Measurements from ENCODE around the gene SELP.
"Not testable (repeated sequence)": the region's sequence is repeated elsewhere in the genome, so short reads cannot be mapped to it uniquely, and the experiment has no call there.

Gene SELP

GRCh38 chr1:169661066-169661465, 31.1 kb upstream of the SELP start:
- H3K36me3 ChIP-seq (replicated peaks in 1 of 2; ENCODE audit: control insufficient read depth in 2 of 2, insufficient read depth in 2 of 2, low read length in 2 of 2); H2AK5ac ChIP-seq (ENCODE audit: low read depth, low read length); H3K18ac ChIP-seq (ENCODE audit: low read length); H2BK120ac ChIP-seq (ENCODE audit: low read depth, low read length); H4K8ac ChIP-seq (ENCODE audit: low read depth, low read length); H3K4me3 ChIP-seq (ENCODE audit: low read length in 2 of 2); H3K4ac ChIP-seq (ENCODE audit: low read length); DNase-seq (ENCODE audit: low spot score); H2BK5ac ChIP-seq (ENCODE audit: low read length); H3K27me3 ChIP-seq (ENCODE audit: control insufficient read depth in 3 of 3, insufficient read depth in 3 of 3, low read depth in 1 of 3, low read length in 3 of 3); H2BK12ac ChIP-seq (ENCODE audit: low read length); H3K79me1 ChIP-seq (ENCODE audit: low read depth, low read length); H3K4me2 ChIP-seq (ENCODE audit: insufficient read depth, low read length, poor library complexity, severe bottlenecking); H3K4me1 ChIP-seq (ENCODE audit: control insufficient read depth in 2 of 2, insufficient read depth in 1 of 2, low read depth in 1 of 2, low read length in 2 of 2); H2BK15ac ChIP-seq (ENCODE audit: low read length); H3K23ac ChIP-seq (ENCODE audit: low read depth, low read length, poor library complexity); H3K9ac ChIP-seq (ENCODE audit: low read depth, low read length, poor library complexity); H3K14ac ChIP-seq (ENCODE audit: low read length); H3K27ac ChIP-seq (replicated peaks; ENCODE audit: low read length); H4K91ac ChIP-seq (ENCODE audit: low read depth, low read length, poor library complexity); H2AFZ ChIP-seq (ENCODE audit: low read length); H3K9me3 ChIP-seq (replicated peaks in 1 of 2; ENCODE audit: control insufficient read depth in 2 of 2, insufficient read depth in 1 of 2, low read depth in 1 of 2, low read length in 2 of 2): not testable (repeated sequence)
- WGBS, 2 donors (ENCODE audit: extremely low coverage in 2 of 2, insufficient read length in 2 of 2, insufficient replicate concordance in 1 of 2): no CpG with 5 or more reads among the region's 16 CpGs

GRCh38 chr1:169658777-169659176, 28.9 kb upstream of the SELP start:
- not testable (repeated sequence) for H2AFZ ChIP-seq (ENCODE audit: low read length); H3K4ac ChIP-seq (ENCODE audit: low read length); H3K27ac ChIP-seq (replicated peaks; ENCODE audit: low read length); H4K91ac ChIP-seq (ENCODE audit: low read depth, low read length, poor library complexity); H3K14ac ChIP-seq (ENCODE audit: low read length); H4K8ac ChIP-seq (ENCODE audit: low read depth, low read length); H2BK15ac ChIP-seq (ENCODE audit: low read length); H2AK5ac ChIP-seq (ENCODE audit: low read depth, low read length); DNase-seq (ENCODE audit: low spot score); H3K9ac ChIP-seq (ENCODE audit: low read depth, low read length, poor library complexity); H2BK120ac ChIP-seq (ENCODE audit: low read depth, low read length); H3K4me1 ChIP-seq (ENCODE audit: control insufficient read depth in 2 of 2, insufficient read depth in 1 of 2, low read depth in 1 of 2, low read length in 2 of 2); H3K9me3 ChIP-seq (replicated peaks in 1 of 2; ENCODE audit: control insufficient read depth in 2 of 2, insufficient read depth in 1 of 2, low read depth in 1 of 2, low read length in 2 of 2); H3K4me3 ChIP-seq (ENCODE audit: low read length in 2 of 2); H2BK5ac ChIP-seq (ENCODE audit: low read length); H3K36me3 ChIP-seq (replicated peaks in 1 of 2; ENCODE audit: control insufficient read depth in 2 of 2, insufficient read depth in 2 of 2, low read length in 2 of 2); H3K4me2 ChIP-seq (ENCODE audit: insufficient read depth, low read length, poor library complexity, severe bottlenecking); H2BK12ac ChIP-seq (ENCODE audit: low read length); H3K18ac ChIP-seq (ENCODE audit: low read length); H3K79me1 ChIP-seq (ENCODE audit: low read depth, low read length); H3K27me3 ChIP-seq (ENCODE audit: control insufficient read depth in 3 of 3, insufficient read depth in 3 of 3, low read depth in 1 of 3, low read length in 3 of 3); H3K23ac ChIP-seq (ENCODE audit: low read depth, low read length, poor library complexity)

GRCh38 chr1:169653873-169654272, 23.9 kb upstream of the SELP start:
- Histone ChIP-seq H3K4me2 (ENCODE audit: insufficient read depth, low read length, poor library complexity, severe bottlenecking) (no peak overlapping the region), H2BK15ac (ENCODE audit: low read length) (no peak overlapping the region), H2BK12ac (ENCODE audit: low read length) (no peak overlapping the region), H3K4me3 (ENCODE audit: low read length in 2 of 2) (no peak overlapping the region), H4K8ac (ENCODE audit: low read depth, low read length) (no peak overlapping the region), H3K4ac (ENCODE audit: low read length) (no peak overlapping the region), H2BK5ac (ENCODE audit: low read length) (no peak overlapping the region), H3K4me1 (ENCODE audit: control insufficient read depth in 2 of 2, insufficient read depth in 1 of 2, low read depth in 1 of 2, low read length in 2 of 2) (no peaks in the 10 kb centered on the region), H4K91ac (ENCODE audit: low read depth, low read length, poor library complexity) (no peak overlapping the region), H3K14ac (ENCODE audit: low read length) (no peak overlapping the region), H3K27me3 (ENCODE audit: control insufficient read depth in 3 of 3, insufficient read depth in 3 of 3, low read depth in 1 of 3, low read length in 3 of 3) (no peaks in the 10 kb centered on the region), H3K36me3 (replicated peaks in 1 of 2; ENCODE audit: control insufficient read depth in 2 of 2, insufficient read depth in 2 of 2, low read length in 2 of 2) (no peaks in the 10 kb centered on the region), H3K27ac (replicated peaks; ENCODE audit: low read length) (no peak overlapping the region), H3K9ac (ENCODE audit: low read depth, low read length, poor library complexity) (no peak overlapping the region), H2AK5ac (ENCODE audit: low read depth, low read length) (no peak overlapping the region), H3K79me1 (ENCODE audit: low read depth, low read length) (no peaks in the 10 kb centered on the region), H2AFZ (ENCODE audit: low read length) (no peak overlapping the region), H2BK120ac (ENCODE audit: low read depth, low read length) (no peak overlapping the region), H3K23ac (ENCODE audit: low read depth, low read length, poor library complexity) (no peak overlapping the region), H3K18ac (ENCODE audit: low read length) (no peak overlapping the region), H3K9me3 (replicated peaks in 1 of 2; ENCODE audit: control insufficient read depth in 2 of 2, insufficient read depth in 1 of 2, low read depth in 1 of 2, low read length in 2 of 2) (no peaks in the 10 kb centered on the region)
- no peak for DNase-seq (ENCODE audit: low spot score)
- WGBS, 2 donors (ENCODE audit: extremely low coverage in 2 of 2, insufficient read length in 2 of 2, insufficient replicate concordance in 1 of 2): no CpG with 5 or more reads among the region's 2 CpGs

GRCh38 chr1:169651035-169651434, 21.1 kb upstream of the SELP start:
- Histone ChIP-seq H3K79me1 (ENCODE audit: low read depth, low read length) (no peaks in the 10 kb centered on the region), H3K4me2 (ENCODE audit: insufficient read depth, low read length, poor library complexity, severe bottlenecking) (no peak overlapping the region), H3K23ac (ENCODE audit: low read depth, low read length, poor library complexity) (no peak overlapping the region), H3K27ac (replicated peaks; ENCODE audit: low read length) (no peak overlapping the region), H3K18ac (ENCODE audit: low read length) (no peak overlapping the region), H2BK12ac (ENCODE audit: low read length) (no peak overlapping the region), H3K9ac (ENCODE audit: low read depth, low read length, poor library complexity) (no peak overlapping the region), H3K36me3 (replicated peaks in 1 of 2; ENCODE audit: control insufficient read depth in 2 of 2, insufficient read depth in 2 of 2, low read length in 2 of 2) (no peaks in the 10 kb centered on the region), H2BK120ac (ENCODE audit: low read depth, low read length) (no peak overlapping the region), H2AK5ac (ENCODE audit: low read depth, low read length) (no peak overlapping the region), H2AFZ (ENCODE audit: low read length) (no peak overlapping the region), H3K4ac (ENCODE audit: low read length) (no peak overlapping the region), H2BK5ac (ENCODE audit: low read length) (no peak overlapping the region), H3K14ac (ENCODE audit: low read length) (no peak overlapping the region), H4K91ac (ENCODE audit: low read depth, low read length, poor library complexity) (no peak overlapping the region), H2BK15ac (ENCODE audit: low read length) (no peak overlapping the region), H4K8ac (ENCODE audit: low read depth, low read length) (no peak overlapping the region), H3K4me3 (ENCODE audit: low read length in 2 of 2) (no peak overlapping the region), H3K9me3 (replicated peaks in 1 of 2; ENCODE audit: control insufficient read depth in 2 of 2, insufficient read depth in 1 of 2, low read depth in 1 of 2, low read length in 2 of 2) (peaks cover 0 to 2% of the 10 kb centered on the region in 2 donors), H3K27me3 (ENCODE audit: control insufficient read depth in 3 of 3, insufficient read depth in 3 of 3, low read depth in 1 of 3, low read length in 3 of 3) (no peaks in the 10 kb centered on the region), H3K4me1 (ENCODE audit: control insufficient read depth in 2 of 2, insufficient read depth in 1 of 2, low read depth in 1 of 2, low read length in 2 of 2) (no peaks in the 10 kb centered on the region)
- WGBS, 2 donors (ENCODE audit: extremely low coverage in 2 of 2, insufficient read length in 2 of 2, insufficient replicate concordance in 1 of 2): no CpG with 5 or more reads among the region's 2 CpGs
- DNase-seq (ENCODE audit: low spot score): no peak
